ENCODE data around the gene CAMTA1. TPM values are rescaled to one million over a fixed set of nuclear protein-coding genes. Genes with fewer than 3 reads are reported as not detected.
"Not testable (repeated sequence)": the region's sequence is repeated elsewhere in the genome, so short reads cannot be mapped to it uniquely, and the experiment has no call there.

The CAMTA1 gene
- total RNA-seq, 2 donors from 2014 or later = 55.3 to 69.5 TPM

GRCh38 chr1:7147581-7148282, 362.5 kb downstream of the CAMTA1 start:
- not testable (repeated sequence) for H3K4me3 Mint-ChIP-seq; H3K4me1 Mint-ChIP-seq; H3K36me3 Mint-ChIP-seq (ENCODE audit: low read depth); H3K27me3 Mint-ChIP-seq; DNase-seq; H3K9me3 ChIP-seq (ENCODE audit: control insufficient read depth, low read length, poor library complexity, severe bottlenecking); ATAC-seq; H3K27ac Mint-ChIP-seq

- H3K27ac Mint-ChIP-seq = no peak overlapping the region
- no peak for DNase-seq
- H3K4me1 Mint-ChIP-seq = no peaks in the 10 kb centered on the region
- no peaks in the 10 kb centered on the region for H3K36me3 Mint-ChIP-seq (ENCODE audit: low read depth)
- no peak overlapping the region for H3K4me3 Mint-ChIP-seq
- H3K27me3 Mint-ChIP-seq = peaks cover 20% of the 10 kb centered on the region
- no peak for ATAC-seq
- H3K9me3 ChIP-seq (ENCODE audit: control insufficient read depth, low read length, poor library complexity, severe bottlenecking) = no peaks in the 10 kb centered on the region
These were observed 364.0 kb downstream of the CAMTA1 start for GRCh38 chr1:7149080-7149838.

GRCh38 chr1:7150724-7151280, 365.5 kb downstream of the CAMTA1 start:
- Mint-ChIP-seq H3K4me1 (no peaks in the 10 kb centered on the region), H3K27ac (no peak overlapping the region), H3K36me3 (ENCODE audit: low read depth) (no peaks in the 10 kb centered on the region), H3K4me3 (no peak overlapping the region), H3K27me3 (peaks cover 27% of the 10 kb centered on the region)
- ATAC-seq (no peak), DNase-seq (no peak)
- H3K9me3 ChIP-seq (ENCODE audit: control insufficient read depth, low read length, poor library complexity, severe bottlenecking) = no peaks in the 10 kb centered on the region

- Mint-ChIP-seq H3K27me3 (peaks cover 27% of the 10 kb centered on the region), H3K27ac (no peak overlapping the region), H3K36me3 (ENCODE audit: low read depth) (no peaks in the 10 kb centered on the region), H3K4me3 (no peak overlapping the region), H3K4me1 (no peaks in the 10 kb centered on the region)
- no peak for DNase-seq
- H3K9me3 ChIP-seq (ENCODE audit: control insufficient read depth, low read length, poor library complexity, severe bottlenecking) = no peaks in the 10 kb centered on the region
- no peak for ATAC-seq
These were observed 366.7 kb downstream of the CAMTA1 start for GRCh38 chr1:7151978-7152377.

- Mint-ChIP-seq H3K27ac (no peak overlapping the region), H3K36me3 (ENCODE audit: low read depth) (no peaks in the 10 kb centered on the region), H3K4me1 (no peaks in the 10 kb centered on the region), H3K4me3 (no peak overlapping the region), H3K27me3 (peaks cover 27% of the 10 kb centered on the region)
- no peak for DNase-seq
- no peak for ATAC-seq
- H3K9me3 ChIP-seq (ENCODE audit: control insufficient read depth, low read length, poor library complexity, severe bottlenecking) = no peaks in the 10 kb centered on the region
These were observed 367.4 kb downstream of the CAMTA1 start for GRCh38 chr1:7152655-7153054.

GRCh38 chr1:7153464-7153863, 368.2 kb downstream of the CAMTA1 start:
- ATAC-seq = no peak
- H3K9me3 ChIP-seq (ENCODE audit: control insufficient read depth, low read length, poor library complexity, severe bottlenecking) = no peaks in the 10 kb centered on the region
- H3K36me3 Mint-ChIP-seq (ENCODE audit: low read depth) = no peaks in the 10 kb centered on the region
- H3K4me1 Mint-ChIP-seq = no peaks in the 10 kb centered on the region
- peaks cover 27% of the 10 kb centered on the region for H3K27me3 Mint-ChIP-seq
- H3K4me3 Mint-ChIP-seq = no peak overlapping the region
- H3K27ac Mint-ChIP-seq = no peak overlapping the region
- no peak for DNase-seq

- H3K9me3 ChIP-seq (ENCODE audit: control insufficient read depth, low read length, poor library complexity, severe bottlenecking) = no peaks in the 10 kb centered on the region
- no peak overlapping the region for H3K4me3 Mint-ChIP-seq
- H3K27ac Mint-ChIP-seq = no peak overlapping the region
- no peaks in the 10 kb centered on the region for H3K36me3 Mint-ChIP-seq (ENCODE audit: low read depth)
- ATAC-seq (no peak), DNase-seq (no peak)
- H3K27me3 Mint-ChIP-seq = peaks cover 11% of the 10 kb centered on the region
- no peaks in the 10 kb centered on the region for H3K4me1 Mint-ChIP-seq
These were observed 374.0 kb downstream of the CAMTA1 start for GRCh38 chr1:7159116-7159781.

- not testable (repeated sequence) for H3K4me3 Mint-ChIP-seq; H3K27ac Mint-ChIP-seq; H3K36me3 Mint-ChIP-seq (ENCODE audit: low read depth); DNase-seq; H3K4me1 Mint-ChIP-seq; ATAC-seq; H3K9me3 ChIP-seq (ENCODE audit: control insufficient read depth, low read length, poor library complexity, severe bottlenecking)
- peaks cover 33% of the 10 kb centered on the region for H3K27me3 Mint-ChIP-seq
These were observed 383.3 kb downstream of the CAMTA1 start for GRCh38 chr1:7168554-7168953.

GRCh38 chr1:7171168-7171567, 385.9 kb downstream of the CAMTA1 start:
- Mint-ChIP-seq H3K4me1 (no peaks in the 10 kb centered on the region), H3K27ac (no peak overlapping the region), H3K36me3 (ENCODE audit: low read depth) (peaks cover 2% of the 10 kb centered on the region), H3K4me3 (no peak overlapping the region), H3K27me3 (peaks cover 39% of the 10 kb centered on the region)
- H3K9me3 ChIP-seq (ENCODE audit: control insufficient read depth, low read length, poor library complexity, severe bottlenecking) = no peaks in the 10 kb centered on the region
- ATAC-seq = no peak
- no peak for DNase-seq

GRCh38 chr1:7171574-7171973, 386.3 kb downstream of the CAMTA1 start:
- DNase-seq = no peak
- H3K27ac Mint-ChIP-seq = no peak overlapping the region
- H3K4me1 Mint-ChIP-seq = no peaks in the 10 kb centered on the region
- peaks cover 2% of the 10 kb centered on the region for H3K36me3 Mint-ChIP-seq (ENCODE audit: low read depth)
- ATAC-seq = no peak
- no peaks in the 10 kb centered on the region for H3K9me3 ChIP-seq (ENCODE audit: control insufficient read depth, low read length, poor library complexity, severe bottlenecking)
- H3K4me3 Mint-ChIP-seq = no peak overlapping the region
- H3K27me3 Mint-ChIP-seq = peaks cover 43% of the 10 kb centered on the region

GRCh38 chr1:7172804-7173203, 387.6 kb downstream of the CAMTA1 start:
- Mint-ChIP-seq H3K4me1 (no peaks in the 10 kb centered on the region), H3K36me3 (ENCODE audit: low read depth) (peaks cover 2% of the 10 kb centered on the region), H3K27ac (no peak overlapping the region), H3K27me3 (peaks cover 40% of the 10 kb centered on the region), H3K4me3 (no peak overlapping the region)
- DNase-seq = no peak
- ATAC-seq = no peak
- no peaks in the 10 kb centered on the region for H3K9me3 ChIP-seq (ENCODE audit: control insufficient read depth, low read length, poor library complexity, severe bottlenecking)

GRCh38 chr1:7174561-7174960, 389.3 kb downstream of the CAMTA1 start:
- H3K4me3 Mint-ChIP-seq = no peak overlapping the region
- peaks cover 2% of the 10 kb centered on the region for H3K36me3 Mint-ChIP-seq (ENCODE audit: low read depth)
- H3K27ac Mint-ChIP-seq = no peak overlapping the region
- ATAC-seq (no peak), DNase-seq (no peak)
- peaks cover 35% of the 10 kb centered on the region for H3K27me3 Mint-ChIP-seq
- H3K4me1 Mint-ChIP-seq = no peaks in the 10 kb centered on the region
- H3K9me3 ChIP-seq (ENCODE audit: control insufficient read depth, low read length, poor library complexity, severe bottlenecking) = no peaks in the 10 kb centered on the region
